ENCODE data around the gene CHN2. TPM values are rescaled to one million over a fixed set of nuclear protein-coding genes. Genes with fewer than 3 reads are reported as not detected.

Gene CHN2
- polyA plus RNA-seq, 1 donor from 2014 or later = 136 TPM

DNA sequence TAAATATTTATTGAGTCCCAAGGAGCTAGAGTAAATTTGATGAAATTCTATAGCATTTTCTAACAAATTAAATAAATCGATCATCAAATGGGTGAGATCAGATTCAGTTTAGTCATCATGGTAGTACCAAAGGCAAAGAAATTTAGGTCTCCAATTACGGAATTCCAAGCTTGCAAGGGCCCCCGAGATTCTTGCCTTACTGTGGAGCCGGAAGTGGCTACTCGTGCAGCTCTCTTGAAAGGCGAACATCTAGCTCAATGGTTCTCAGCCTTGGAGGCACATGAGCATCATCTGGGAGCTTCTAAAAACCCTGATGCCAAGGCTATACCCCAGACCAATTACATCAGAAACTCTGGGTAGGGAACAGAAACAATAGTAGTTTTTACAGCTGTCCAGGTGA is 251.2 kb downstream of the CHN2 start:
- Histone ChIP-seq H3K9me3 (ENCODE audit: low read length) (no peaks in the 10 kb centered on the region), H3F3A (ENCODE audit: insufficient read depth, low read length, poor library complexity, severe bottlenecking) (no peaks in the 10 kb centered on the region), H3K79me2 (replicated peaks; ENCODE audit: insufficient read depth, low read length) (no peaks in the 10 kb centered on the region), H3K4me2 (ENCODE audit: low read length) (no peak overlapping the region), H3K36me3 (ENCODE audit: insufficient read depth, low read length) (no peaks in the 10 kb centered on the region), H3K9ac (ENCODE audit: low read length) (no peak overlapping the region), H4K20me1 (ENCODE audit: insufficient read depth) (no peaks in the 10 kb centered on the region), H2AFZ (ENCODE audit: low read depth, low read length) (no peak overlapping the region), H3K9me2 (ENCODE audit: insufficient read depth, low read length) (no peaks in the 10 kb centered on the region), H3K27ac (ENCODE audit: low read length) (no peak overlapping the region), H3K27me3 (ENCODE audit: insufficient read depth, low read depth, low read length) (no peaks in the 10 kb centered on the region), H3K4me3 (ENCODE audit: low read length) (no peak overlapping the region)
- TF ChIP-seq CTCF (IDR thresholded peaks at IDR 0.05; ENCODE audit: poor library complexity, severe bottlenecking) (no peak), MXI1 (conservative IDR thresholded peaks at IDR 0.05; ENCODE audit: poor library complexity, severe bottlenecking) (no peak), EZH2 (IDR thresholded peaks at IDR 0.05; ENCODE audit: borderline replicate concordance, insufficient read depth, low read length, poor library complexity, severe bottlenecking) (no peak), SMC3 (conservative IDR thresholded peaks at IDR 0.05; ENCODE audit: poor library complexity) (no peak), RAD21 (conservative IDR thresholded peaks at IDR 0.05) (no peak), TAF1 (IDR thresholded peaks at IDR 0.05; ENCODE audit: low read depth) (no peak), POLR2AphosphoS5 (IDR thresholded peaks at IDR 0.05) (no peak)
- TF ChIP-seq, protein P1, sequence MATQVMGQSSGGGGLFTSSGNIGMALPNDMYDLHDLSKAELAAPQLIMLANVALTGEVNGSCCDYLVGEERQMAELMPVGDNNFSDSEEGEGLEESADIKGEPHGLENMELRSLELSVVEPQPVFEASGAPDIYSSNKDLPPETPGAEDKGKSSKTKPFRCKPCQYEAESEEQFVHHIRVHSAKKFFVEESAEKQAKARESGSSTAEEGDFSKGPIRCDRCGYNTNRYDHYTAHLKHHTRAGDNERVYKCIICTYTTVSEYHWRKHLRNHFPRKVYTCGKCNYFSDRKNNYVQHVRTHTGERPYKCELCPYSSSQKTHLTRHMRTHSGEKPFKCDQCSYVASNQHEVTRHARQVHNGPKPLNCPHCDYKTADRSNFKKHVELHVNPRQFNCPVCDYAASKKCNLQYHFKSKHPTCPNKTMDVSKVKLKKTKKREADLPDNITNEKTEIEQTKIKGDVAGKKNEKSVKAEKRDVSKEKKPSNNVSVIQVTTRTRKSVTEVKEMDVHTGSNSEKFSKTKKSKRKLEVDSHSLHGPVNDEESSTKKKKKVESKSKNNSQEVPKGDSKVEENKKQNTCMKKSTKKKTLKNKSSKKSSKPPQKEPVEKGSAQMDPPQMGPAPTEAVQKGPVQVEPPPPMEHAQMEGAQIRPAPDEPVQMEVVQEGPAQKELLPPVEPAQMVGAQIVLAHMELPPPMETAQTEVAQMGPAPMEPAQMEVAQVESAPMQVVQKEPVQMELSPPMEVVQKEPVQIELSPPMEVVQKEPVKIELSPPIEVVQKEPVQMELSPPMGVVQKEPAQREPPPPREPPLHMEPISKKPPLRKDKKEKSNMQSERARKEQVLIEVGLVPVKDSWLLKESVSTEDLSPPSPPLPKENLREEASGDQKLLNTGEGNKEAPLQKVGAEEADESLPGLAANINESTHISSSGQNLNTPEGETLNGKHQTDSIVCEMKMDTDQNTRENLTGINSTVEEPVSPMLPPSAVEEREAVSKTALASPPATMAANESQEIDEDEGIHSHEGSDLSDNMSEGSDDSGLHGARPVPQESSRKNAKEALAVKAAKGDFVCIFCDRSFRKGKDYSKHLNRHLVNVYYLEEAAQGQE (IDR thresholded peaks at IDR 0.05; ENCODE audit: borderline replicate concordance) = no peak

DNA sequence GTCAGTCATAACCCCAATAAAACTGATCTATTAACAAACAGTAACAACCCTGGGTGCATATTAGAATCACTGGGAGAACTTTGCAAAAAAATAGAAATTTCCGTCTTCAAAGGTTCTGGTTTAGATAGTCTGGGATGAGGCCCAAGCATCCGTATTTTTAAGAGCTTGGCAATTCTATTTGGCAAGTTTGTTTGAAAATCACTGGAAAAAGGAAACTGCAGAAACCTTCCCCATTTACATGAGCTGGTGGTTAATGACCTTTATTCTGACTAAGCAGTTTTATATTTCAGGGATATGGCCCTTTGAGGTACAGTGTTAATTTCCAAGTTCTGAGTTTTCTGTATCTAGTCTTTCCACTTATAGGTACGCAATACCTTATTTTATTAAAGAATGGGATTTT is 253.3 kb downstream of the CHN2 start:
- Histone ChIP-seq H3K9me2 (ENCODE audit: insufficient read depth, low read length) (no peaks in the 10 kb centered on the region), H3K27ac (ENCODE audit: low read length) (no peak overlapping the region), H3K79me2 (replicated peaks; ENCODE audit: insufficient read depth, low read length) (no peaks in the 10 kb centered on the region), H3K4me3 (ENCODE audit: low read length) (no peak overlapping the region), H4K20me1 (ENCODE audit: insufficient read depth) (no peaks in the 10 kb centered on the region), H3K4me2 (ENCODE audit: low read length) (no peak overlapping the region), H3K9me3 (ENCODE audit: low read length) (no peaks in the 10 kb centered on the region), H3F3A (ENCODE audit: insufficient read depth, low read length, poor library complexity, severe bottlenecking) (no peaks in the 10 kb centered on the region), H3K36me3 (ENCODE audit: insufficient read depth, low read length) (no peaks in the 10 kb centered on the region), H3K27me3 (ENCODE audit: insufficient read depth, low read depth, low read length) (no peaks in the 10 kb centered on the region), H2AFZ (ENCODE audit: low read depth, low read length) (no peak overlapping the region), H3K9ac (ENCODE audit: low read length) (no peak overlapping the region)
- TF ChIP-seq EZH2 (IDR thresholded peaks at IDR 0.05; ENCODE audit: borderline replicate concordance, insufficient read depth, low read length, poor library complexity, severe bottlenecking) (no peak), CTCF (IDR thresholded peaks at IDR 0.05; ENCODE audit: poor library complexity, severe bottlenecking) (no peak), TAF1 (IDR thresholded peaks at IDR 0.05; ENCODE audit: low read depth) (no peak), SMC3 (conservative IDR thresholded peaks at IDR 0.05; ENCODE audit: poor library complexity) (no peak), EP300 (conservative IDR thresholded peaks at IDR 0.05; ENCODE audit: poor library complexity, severe bottlenecking) (no peak), MXI1 (conservative IDR thresholded peaks at IDR 0.05; ENCODE audit: poor library complexity, severe bottlenecking) (no peak), RAD21 (conservative IDR thresholded peaks at IDR 0.05) (no peak), POLR2AphosphoS5 (IDR thresholded peaks at IDR 0.05) (no peak)
- TF ChIP-seq, protein P1 (IDR thresholded peaks at IDR 0.05; ENCODE audit: borderline replicate concordance) = no peak
